OCI-M2 (cell line): ENCODE measurements around the gene MYO5A.
"Not testable (repeated sequence)": the region's sequence is repeated elsewhere in the genome, so short reads cannot be mapped to it uniquely, and the experiment has no call there.

Experiments
- DNase-seq: peaks from one replicate; lab custom pipeline; 2025; ENCODE audit not compliant: unreplicated experiment; lab: John Stamatoyannopoulos, UW

MYO5A gene

GRCh38 chr15:52546031-52546751 is 17.5 kb upstream of the MYO5A start:
- no peak for DNase-seq

GRCh38 chr15:52540374-52541012 is 11.8 kb upstream of the MYO5A start:
- no peak for DNase-seq

GRCh38 chr15:52537459-52537858 is 8.8 kb upstream of the MYO5A start:
- no peak for DNase-seq

GRCh38 chr15:52532427-52532826 is 3.7 kb upstream of the MYO5A start:
- DNase-seq: no peak

DNA sequence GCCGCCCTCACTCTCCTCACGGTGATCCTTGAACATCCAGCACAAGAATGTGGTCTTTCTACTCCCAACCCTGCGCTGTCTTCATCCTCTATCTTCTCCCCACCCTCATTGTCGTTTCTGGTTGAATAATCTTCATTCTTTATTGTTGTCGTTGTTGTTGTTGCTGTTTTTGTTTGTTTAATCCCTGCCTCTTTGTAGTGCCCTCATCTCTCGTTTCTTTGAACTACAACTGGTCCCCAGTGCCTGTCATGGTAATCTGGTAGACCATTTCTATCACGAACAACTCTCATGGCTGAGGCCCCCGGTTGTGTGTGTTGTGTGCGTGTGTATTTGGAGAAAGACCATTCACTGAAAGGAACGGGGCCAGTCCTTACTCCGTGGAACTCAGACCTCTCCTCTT is 1.3 kb upstream of the MYO5A start:
- no peak for DNase-seq

GRCh38 chr15:52529341-52529924 is 753 bp upstream of the MYO5A start:
- no peak for DNase-seq

GRCh38 chr15:52527911-52528563 is 643 bp downstream of the MYO5A start:
- no peak for DNase-seq

- DNase-seq: no peak
Measured at GRCh38 chr15:52527196-52527910, 1.3 kb downstream of the MYO5A start.

- no peak for DNase-seq
Measured at GRCh38 chr15:52524223-52525136, 4.2 kb downstream of the MYO5A start.

DNA sequence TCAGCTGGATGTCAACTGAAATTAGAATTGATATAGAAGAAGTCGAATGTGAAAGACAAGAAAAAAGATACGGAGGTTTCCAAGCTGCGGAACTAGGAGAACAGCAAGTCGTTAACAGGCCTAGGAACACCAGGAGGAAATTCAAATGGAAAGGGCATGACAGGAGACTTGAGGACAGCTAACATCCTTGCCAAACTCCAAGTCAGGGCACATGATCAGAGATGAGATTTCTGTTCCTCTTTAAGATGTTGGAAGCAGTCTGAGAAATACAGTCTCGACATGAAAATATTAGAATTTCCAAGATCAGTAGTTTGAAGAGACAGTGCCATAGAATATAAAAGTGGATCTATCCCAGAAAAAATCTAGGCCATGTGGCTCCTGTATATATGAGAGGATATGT is 5.0 kb downstream of the MYO5A start:
- DNase-seq: no peak

DNA sequence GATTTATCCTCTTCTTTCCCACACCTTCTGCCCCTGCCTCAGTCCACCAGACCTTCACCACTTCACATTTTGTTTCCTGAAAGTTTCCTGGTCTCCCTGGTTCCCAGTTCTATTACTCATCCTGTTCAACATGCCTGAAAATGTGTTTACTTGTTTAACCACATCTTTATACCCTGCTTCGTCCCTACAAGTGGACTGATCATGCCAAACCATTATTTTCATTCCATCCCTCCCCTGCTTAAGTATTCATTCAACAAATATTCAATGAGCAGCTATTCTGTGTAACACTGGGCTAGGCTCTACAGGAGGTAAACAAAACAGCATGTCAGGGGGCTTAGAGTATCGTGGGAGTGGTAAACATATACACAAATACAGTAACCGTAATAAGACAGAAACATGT is 5.5 kb downstream of the MYO5A start:
- no peak for DNase-seq

DNA sequence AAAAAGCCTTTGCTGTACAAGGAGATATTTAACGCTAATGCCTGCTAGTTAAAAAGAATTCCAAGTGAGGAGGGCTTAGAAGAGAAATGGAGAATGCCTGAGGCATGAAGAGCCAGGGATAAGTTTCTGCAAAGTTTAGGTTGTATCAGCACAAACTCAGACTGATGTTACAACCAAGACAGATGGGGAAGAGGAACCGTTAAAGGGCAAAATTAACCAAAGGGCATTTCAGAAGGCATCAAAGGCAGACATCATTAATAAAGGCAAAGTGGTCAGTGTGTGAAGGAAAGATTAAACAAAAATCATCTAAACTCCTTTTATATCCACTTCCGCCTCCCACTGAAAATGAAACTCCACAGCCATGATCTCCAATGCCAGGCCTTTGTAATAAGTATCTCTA is 7.0 kb downstream of the MYO5A start:
- DNase-seq: no peak

DNA sequence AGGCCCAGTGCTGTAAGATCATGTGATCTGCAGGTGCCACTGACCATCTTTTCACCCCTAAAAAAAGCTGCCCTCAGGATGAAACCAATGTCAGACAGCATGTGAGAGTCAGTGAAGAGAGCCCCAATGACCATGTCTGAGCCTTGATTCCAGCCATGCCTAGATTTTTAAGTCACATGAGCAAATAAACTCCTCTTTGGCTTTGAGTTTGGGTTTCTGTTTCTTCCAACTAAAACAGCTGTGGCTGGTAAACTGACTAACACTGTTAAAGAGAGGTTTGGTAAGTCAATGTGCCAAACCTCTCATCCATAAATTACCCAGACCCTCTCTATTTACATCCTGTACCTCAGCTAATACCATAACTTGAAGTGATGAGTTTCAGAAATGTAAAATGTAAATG is 8.3 kb downstream of the MYO5A start:
- no peak for DNase-seq

GRCh38 chr15:52518487-52519371 is 10.0 kb downstream of the MYO5A start:
- no peak for DNase-seq

DNA sequence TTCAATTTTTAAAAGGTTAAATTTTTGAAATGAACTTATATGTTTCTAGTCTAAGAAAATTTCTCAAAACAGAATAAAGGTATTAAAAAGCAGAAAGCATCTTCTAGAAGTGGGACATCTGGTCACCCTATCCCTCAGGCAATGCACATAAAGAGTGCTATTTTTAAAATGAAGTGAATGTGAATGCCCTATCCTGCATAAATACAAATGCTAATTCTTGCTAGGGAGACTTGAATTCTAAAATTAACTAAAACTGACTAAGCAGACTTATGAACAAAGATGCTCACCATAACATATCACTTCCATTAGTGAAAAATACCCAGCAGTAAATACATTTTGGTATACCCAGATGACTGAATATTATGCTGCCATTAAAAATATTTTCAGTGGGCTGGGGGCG is 11.7 kb downstream of the MYO5A start:
- DNase-seq: no peak

DNA sequence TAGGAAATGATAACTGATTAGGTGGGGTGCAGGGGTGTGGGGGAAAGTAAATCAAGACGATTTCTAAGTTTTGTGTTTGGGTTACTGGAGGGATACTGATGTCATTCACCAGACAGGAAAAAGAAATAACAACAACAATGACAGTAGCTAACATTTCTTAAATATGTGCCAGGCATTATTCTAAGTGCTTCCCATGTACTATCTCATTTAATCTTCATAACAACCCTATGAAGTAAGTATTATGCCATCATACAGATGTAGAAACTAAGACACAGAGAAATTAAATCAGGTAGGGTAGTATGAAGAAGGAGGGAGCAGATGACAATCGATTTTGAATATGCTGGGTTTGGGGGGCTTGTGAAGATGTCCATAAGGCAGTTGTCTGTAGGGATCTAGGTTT is 13.3 kb downstream of the MYO5A start:
- no peak for DNase-seq

- no peak for DNase-seq
Measured at GRCh38 chr15:52514482-52514881, 14.2 kb downstream of the MYO5A start.

DNA sequence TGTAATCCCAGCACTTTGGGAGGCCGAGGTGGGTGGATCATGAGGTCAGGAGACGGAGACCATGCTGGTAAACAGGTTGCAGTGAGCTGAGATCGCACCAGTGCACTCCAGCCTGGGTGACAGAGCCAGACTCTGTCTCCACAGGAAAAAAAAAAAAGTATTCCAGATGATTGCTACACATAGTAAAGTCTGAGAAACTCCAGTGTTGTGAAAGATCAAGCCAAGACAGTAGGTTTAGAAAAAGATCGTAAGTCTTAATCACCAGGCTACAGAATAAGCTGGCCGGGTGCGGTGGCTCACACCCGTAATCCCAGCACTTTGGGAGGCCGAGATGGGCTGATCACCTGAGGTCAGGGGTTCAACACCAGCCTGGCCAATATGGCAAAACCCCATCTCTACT is 15.8 kb downstream of the MYO5A start:
- DNase-seq: not testable (repeated sequence)

- DNase-seq: no peak
Measured at GRCh38 chr15:52511084-52511483, 17.6 kb downstream of the MYO5A start.
